K562 treated with DMSO at 1 percent for 12 hours (cell line): ENCODE data around the gene LTBR. TPM values are rescaled to one million over a fixed set of nuclear protein-coding genes. Genes with fewer than 3 reads are reported as not detected.

Source experiments
- total RNA-seq: library from RNA; unstranded; fragments of 300-600 nt; gene quantifications from 2 replicates; pipeline ENCODE4 v1.2.3, GENCODE V29; 2022; ENCODE audit not compliant: insufficient read depth

The LTBR gene
- total RNA-seq, result 63.6 and 81.4 TPM in 2 replicates

DNA sequence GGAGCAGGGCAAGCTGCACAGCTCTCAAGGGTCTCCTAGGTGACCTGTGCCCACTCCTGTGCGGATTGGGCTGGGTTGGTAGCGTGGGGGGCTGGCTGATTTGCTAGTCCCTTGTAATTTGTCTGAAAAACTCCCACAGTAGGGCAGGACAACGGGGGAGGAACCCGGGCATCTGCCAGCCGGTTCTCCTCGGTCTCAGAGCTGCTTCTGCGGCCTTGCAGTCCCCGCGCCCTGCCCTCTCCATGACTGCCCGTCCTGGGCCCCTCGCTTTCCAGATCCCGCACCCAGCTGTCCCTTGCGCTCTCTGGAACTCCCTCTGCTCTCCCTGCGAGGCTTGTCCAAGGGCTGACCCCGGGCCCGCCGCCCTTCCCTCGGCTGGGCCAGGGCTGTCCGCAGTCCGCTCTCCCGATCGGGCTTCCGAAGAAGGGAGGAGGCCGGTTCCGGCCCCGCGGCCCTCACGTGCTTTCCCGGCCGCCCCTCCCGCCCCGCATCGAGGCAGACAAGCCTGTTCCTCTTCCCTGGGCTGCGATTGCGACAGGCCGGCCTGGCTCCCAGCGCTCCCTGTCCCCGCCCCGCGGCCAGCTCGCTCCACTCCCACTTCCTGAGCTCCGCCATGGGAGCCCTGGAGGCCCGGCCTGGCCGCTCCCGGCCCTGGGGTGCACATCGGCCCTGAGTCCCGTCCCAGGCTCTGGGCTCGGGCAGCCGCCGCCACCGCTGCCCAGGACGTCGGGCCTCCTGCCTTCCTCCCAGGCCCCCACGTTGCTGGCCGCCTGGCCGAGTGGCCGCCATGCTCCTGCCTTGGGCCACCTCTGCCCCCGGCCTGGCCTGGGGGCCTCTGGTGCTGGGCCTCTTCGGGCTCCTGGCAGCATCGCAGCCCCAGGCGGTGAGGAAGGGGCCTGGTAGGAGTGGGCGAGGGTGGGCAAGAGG is at the start of gene LTBR:
TSS of gene LTBR (plus strand) at position 591 of the 927 bp plus-strand sequence. CDS start at position 788, 197 bp downstream.

DNA sequence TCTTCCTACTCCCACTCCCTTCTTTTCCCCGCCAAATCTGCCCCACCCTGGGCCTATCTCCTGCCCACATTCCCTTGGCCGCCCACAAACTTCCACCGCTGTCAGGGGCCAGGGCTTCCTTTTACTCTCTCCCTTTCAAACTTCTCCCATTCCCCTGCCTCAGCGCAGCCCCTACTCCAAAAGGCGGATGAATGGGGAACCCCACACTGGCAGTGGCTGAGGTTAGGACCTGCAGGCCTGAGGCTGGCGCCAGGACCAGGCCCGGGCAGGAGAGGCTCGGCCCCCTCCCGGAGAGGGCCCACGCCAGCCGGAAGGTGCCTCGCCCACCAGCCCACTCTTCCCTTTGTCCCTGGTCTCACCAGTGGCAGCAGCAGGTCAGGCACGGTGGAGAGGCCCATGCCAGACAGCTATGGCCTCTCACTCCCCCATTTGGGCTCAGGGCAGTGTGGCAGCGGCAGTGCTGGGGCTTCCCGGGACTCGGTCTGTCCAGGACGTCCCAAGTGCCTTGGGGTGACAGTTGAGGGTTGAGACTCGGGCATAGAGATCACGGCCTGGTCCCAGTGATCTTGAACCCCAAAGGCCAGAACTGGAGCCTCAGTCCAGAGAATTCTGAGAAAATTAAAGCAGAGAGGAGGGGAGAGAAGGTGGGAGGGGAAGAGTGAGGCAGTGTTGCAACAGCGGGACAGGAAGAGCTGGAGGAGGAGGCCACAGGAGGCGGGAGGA is 42.4 kb upstream of the LTBR start, which contains the start of gene TNFRSF1A:
TSS of gene TNFRSF1A (minus strand) at position 660 of the 723 bp plus-strand sequence. CDS start at position 398, 262 bp downstream.

DNA sequence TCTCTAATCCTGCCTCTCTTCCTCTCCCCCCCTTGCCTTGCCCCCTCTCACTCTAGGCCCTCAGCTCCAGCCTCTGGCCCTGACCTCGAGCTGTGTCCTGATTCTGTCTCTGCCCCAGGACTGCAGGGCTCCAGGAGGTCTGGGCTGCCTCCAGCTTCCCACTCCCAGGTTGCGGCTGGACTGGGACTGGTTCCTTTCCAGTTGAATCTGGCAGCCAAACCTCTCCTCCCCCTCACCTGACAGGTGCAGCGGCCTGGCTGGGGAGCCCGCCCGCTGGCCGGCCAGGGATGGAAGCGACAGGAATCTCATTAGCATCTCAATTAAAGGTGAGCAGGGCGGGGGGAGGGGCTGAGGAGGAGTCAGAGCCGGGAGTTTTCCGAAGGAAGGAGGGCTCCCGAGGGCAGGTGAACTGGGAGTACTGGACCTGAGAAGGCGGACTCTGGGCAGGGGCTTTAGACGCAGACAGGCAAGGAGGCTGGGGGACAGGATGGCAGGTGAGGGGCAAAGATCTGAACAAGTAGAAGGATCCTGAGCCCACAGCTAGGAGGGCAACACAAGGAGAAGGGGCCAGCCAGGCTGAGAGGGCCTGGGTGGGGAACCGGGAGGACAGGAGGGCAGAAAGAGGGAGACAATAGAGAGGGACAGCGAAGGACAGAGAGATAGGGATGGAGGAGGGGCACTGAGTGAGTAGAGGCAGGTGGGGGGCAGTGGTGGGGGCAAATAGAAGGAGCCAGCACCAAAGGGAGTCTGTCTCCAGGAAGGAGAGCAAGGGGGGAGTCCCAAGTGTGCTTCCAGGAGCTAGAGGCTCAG is 8.5 kb upstream of the LTBR start, which contains the start of gene SCNN1A:
TSS of gene SCNN1A (minus strand) at position 295 of the 810 bp plus-strand sequence. CDS start 780 bp downstream, outside the sequence.

Other genes with a start within 250 kb of the LTBR start
- gene CD9, start 183.8 kb upstream of the LTBR start, total RNA-seq, result 0.68 TPM in 1 of 2 replicates, not detected in the other
- 0.48 and 0.56 TPM in 2 replicates for gene PLEKHG6, start 73.5 kb upstream of the LTBR start, total RNA-seq
- gene TNFRSF1A, start 42.1 kb upstream of the LTBR start, total RNA-seq, result 57.7 and 75.5 TPM in 2 replicates
- not detected in 2 replicates for gene SCNN1A, start 8.6 kb upstream of the LTBR start, total RNA-seq
- gene CD27, start 60.8 kb downstream of the LTBR start, total RNA-seq, result not detected in 2 replicates
- gene TAPBPL, start 67.9 kb downstream of the LTBR start, total RNA-seq, result 4.0 and 4.1 TPM in 2 replicates
- 7.3 and 12.2 TPM in 2 replicates for gene VAMP1, start 86.5 kb downstream of the LTBR start, total RNA-seq
- 103 and 126 TPM in 2 replicates for gene MRPL51, start 109.1 kb downstream of the LTBR start, total RNA-seq
- 34.7 and 104 TPM in 2 replicates for gene NCAPD2, start 109.9 kb downstream of the LTBR start, total RNA-seq
- 2,249 and 2,330 TPM in 2 replicates for gene GAPDH, start 150.4 kb downstream of the LTBR start, total RNA-seq
- 0.77 TPM in 1 of 2 replicates, not detected in the other for gene IFFO1, start 171.9 kb downstream of the LTBR start, total RNA-seq
- 9.0 and 35.2 TPM in 2 replicates for gene NOP2, start 184.1 kb downstream of the LTBR start, total RNA-seq
- gene CHD4, start 223.2 kb downstream of the LTBR start, total RNA-seq, result 176 and 289 TPM in 2 replicates